ENCODE measurements around the gene RHCE. TPM values are rescaled to one million over a fixed set of nuclear protein-coding genes. Genes with fewer than 3 reads are reported as not detected.
"Not testable (repeated sequence)": the region's sequence is repeated elsewhere in the genome, so short reads cannot be mapped to it uniquely, and the experiment has no call there.

RHCE gene
- total RNA-seq, 1 donor from 2014 or later: 4.2 TPM

GRCh38 chr1:25341746-25342145 lies 78.9 kb downstream of the RHCE start:
- no peak for DNase-seq

- no peak for DNase-seq
Measured at GRCh38 chr1:25338986-25339385, 81.6 kb downstream of the RHCE start.

GRCh38 chr1:25338188-25338981 lies 82.2 kb downstream of the RHCE start, which contains the start of gene TMEM50A:
Gene TMEM50A (plus strand): TSS chr1:25338334. CDS start chr1:25340487, 2,153 bp downstream.
- peak; percentile 72 for DNase-seq

DNA sequence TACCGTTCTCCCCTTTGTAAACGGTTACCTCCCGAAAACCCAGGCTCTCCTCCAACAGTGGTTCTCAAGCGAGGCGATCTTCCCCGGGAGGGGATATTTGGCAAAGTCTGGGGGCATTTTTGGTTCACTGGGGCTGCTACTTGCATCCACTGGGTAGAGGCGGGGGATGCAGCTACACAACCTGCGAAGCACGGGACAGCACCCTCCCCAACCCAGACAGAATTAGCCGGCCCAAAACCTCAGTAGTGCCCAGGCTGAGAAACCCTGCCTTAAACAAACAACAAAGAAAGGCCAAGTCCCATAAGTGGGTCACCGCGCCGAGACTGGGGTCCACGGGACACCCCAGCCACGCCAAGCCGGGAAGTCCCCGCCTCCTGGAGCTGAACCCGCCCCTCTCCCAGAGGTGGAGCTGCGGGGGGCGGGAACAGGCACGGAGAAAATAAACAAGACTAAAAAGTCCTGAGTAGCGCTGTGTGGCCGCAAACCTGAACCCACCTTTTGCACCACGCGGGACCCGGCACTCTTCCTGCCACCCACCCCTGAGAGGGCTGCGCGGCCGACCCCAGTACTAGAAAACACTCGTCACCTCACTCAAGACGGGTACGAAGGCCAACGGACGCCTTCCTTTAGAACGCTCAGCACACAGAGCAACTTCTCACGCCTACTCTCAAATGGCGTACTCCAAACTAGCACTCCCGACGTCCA lies 83.0 kb downstream of the RHCE start:
- DNase-seq: not testable (repeated sequence)

- DNase-seq: not testable (repeated sequence)
Measured at GRCh38 chr1:25336922-25337354, 83.7 kb downstream of the RHCE start.

DNA sequence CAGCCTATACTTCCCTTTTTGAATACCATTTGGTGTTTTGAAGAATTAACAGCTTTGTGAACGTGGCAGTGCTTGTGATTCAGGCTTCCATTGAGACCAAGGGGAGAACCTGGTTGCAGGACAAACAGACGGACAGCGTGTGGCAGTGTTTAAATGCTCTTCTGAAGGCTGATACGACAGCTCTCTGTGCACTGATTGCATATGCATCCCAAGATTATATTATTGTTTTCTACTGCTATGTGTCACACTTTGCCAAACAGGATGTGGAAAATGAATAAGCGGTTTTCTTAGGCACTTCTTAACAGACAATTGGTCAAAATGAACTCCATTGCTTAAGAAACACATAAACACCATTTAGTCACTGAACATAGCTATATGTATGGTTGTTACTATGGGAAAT lies 90.7 kb downstream of the RHCE start:
- peak; percentile 36 for DNase-seq

DNA sequence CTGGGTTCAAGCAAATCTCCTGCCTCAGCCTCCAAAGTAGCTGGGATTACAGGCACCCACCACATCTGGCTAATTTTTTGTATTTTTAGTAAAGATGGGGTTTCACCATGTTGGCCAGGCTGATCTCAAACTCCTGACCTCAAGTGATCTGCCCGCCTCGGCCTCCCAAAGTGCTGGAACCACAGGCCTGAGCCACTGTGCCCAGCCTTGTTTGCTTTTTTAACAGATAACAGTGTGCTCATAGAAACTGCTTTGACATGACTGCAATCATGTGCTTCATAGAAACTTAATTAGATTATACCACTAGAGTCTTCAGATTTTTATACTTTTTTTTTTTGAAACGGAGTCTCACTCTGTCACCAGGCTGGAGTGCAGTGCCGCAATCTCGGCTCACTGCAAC lies 91.3 kb downstream of the RHCE start:
- not testable (repeated sequence) for DNase-seq

- DNase-seq: not testable (repeated sequence)
Measured at GRCh38 chr1:25328791-25329185, 91.8 kb downstream of the RHCE start.

DNA sequence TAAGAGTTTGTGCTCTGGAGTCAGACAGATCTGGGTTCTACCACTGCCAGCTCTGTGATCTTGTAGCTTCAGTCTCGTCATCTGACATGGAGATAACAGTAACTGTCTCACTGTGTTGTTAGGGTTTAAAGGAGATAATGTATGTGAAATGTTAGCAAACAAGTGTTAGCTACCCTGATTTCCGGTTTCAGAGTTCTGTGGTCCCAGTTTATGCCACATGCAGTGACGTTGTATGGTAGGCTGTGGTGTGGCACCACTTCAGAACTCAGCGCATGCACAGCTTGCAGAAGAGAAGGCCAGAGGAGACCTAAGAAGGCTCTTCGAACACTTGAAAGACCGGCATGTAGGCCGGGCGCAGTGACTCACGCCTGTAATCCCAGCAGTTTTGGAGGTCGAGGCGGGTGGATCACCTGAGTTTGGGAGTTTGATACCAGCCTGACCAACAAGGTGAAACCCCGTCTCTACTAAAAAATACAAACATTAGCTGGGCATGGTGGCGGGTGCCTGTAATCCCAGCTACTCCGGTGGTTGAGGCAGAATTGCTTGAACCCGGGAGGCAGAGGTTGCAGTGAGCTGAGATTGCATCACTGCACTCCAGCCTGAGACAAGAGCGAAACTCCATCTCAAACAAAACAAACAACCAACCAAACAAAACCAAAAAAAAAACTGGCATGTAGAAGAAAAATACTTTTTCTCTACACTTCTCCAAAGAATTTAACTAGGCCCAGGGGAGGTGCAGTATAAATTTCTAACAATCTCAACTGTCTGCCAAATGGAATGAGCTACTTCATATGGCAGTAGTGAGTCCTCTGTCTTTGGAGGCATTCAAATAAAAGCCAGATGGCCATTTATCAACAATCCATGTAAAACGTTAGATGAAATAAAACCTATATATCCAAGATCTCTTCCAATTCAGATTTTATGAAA lies 92.5 kb downstream of the RHCE start:
- not testable (repeated sequence) for DNase-seq

GRCh38 chr1:25324407-25324806 lies 96.2 kb downstream of the RHCE start:
- DNase-seq: not testable (repeated sequence)

DNA sequence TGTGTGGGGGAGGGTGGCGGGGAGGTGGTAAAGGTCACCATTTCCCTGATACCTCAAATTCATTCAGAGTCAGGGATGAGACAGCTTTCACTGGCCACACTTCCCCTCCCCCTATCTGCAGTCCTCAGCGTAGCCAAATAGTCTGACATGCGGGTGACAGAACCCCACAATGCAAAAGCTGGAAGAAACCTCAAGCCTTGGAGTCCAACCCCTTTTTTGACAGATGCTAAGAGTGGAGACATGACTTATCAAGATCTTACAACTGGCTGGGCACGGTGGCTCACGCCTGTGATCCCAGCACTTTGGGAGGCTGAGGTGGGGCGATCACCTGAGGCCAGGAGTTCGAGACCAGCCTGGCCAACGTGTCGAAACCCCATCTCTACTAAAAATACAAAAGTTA lies 98.5 kb downstream of the RHCE start:
- not testable (repeated sequence) for DNase-seq

DNA sequence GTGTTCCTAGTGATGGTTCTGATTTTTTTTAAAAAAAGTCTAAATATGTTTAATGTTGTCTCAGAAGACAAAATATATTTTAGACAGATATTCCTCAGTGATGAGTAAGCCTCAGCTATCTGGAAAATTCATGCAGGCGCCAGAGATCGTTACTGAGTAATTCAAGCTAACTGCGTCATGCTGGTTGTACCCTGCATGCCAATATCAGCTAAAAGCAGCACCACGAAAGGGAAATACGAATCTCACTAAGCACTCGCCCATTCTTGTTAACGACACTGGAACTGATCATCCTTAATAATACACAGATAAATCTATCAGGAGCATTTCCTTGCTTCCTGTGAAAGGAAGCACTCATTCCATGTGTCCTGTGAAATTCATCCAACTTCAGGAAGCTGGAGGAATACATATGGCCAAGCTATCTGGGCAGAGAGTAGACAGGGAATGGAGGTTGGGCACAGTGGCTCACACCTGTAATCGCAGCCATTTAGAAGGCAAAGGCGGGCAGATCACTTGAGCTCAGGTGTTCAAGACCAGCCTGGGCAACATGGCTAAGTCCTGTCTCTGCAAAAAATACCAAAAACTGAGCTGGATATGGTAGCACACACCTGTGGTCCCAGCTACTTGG lies 100.2 kb downstream of the RHCE start:
- DNase-seq: not testable (repeated sequence)

GRCh38 chr1:25312806-25313470 lies 107.7 kb downstream of the RHCE start:
- not testable (repeated sequence) for DNase-seq

Other genes starting within 250 kb of the RHCE start
- gene SYF2, start 188.3 kb downstream of the RHCE start, total RNA-seq: 36.5 TPM
- 77.6 TPM for gene RSRP1, start 173.4 kb downstream of the RHCE start, total RNA-seq
- 2.3 TPM for gene RHD, start 148.3 kb downstream of the RHCE start, total RNA-seq
- gene TMEM50A, start 82.5 kb downstream of the RHCE start, total RNA-seq: 90.2 TPM
- gene MACO1, start 10.1 kb upstream of the RHCE start, total RNA-seq: 13.1 TPM
- gene LDLRAP1, start 122.8 kb upstream of the RHCE start, total RNA-seq: 6.8 TPM
- gene MAN1C1, start 196.0 kb upstream of the RHCE start, total RNA-seq: 7.9 TPM